Activated T-helper 1 cell treated with anti-CD3 and anti-CD28 coated beads, Interleukin-2, amount 50 U/mL, for 16 hours (primary cell): ENCODE measurements around the gene TIMM17A.

Experiments
- DNase-seq, 2 donors: peaks; one replicate each; pipeline ENCODE4 v3.0.0-alpha.2; 2020; ENCODE audit warnings: low read depth in 1 of 2, low spot score in 1 of 2

Gene TIMM17A

GRCh38 chr1:201955009-201955728 lies at the start of gene TIMM17A:
TSS of gene TIMM17A (plus strand) at chr1:201955503. CDS start at chr1:201955527, 24 bp downstream.
- DNase-seq, result peak; percentile 83 to 85

DNA sequence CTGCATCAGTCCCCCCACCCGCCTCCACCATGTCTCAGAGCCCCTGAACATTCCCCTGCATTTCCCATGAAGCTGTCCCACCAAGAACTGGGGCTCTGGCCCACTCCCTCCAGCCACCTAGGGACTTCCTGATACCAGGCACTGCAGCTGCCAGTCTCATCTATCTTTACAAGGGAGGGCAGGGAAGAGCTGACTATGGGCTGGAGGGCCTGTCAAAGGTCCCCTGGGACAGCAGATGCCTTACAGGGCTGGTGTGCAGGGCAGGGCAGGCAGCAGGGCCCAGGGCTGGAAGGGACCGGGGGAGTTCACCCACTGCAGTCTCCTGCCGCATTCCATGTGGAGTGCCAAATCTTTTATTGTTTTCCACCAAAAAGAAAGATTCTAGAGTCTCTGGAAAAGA lies 49.0 kb upstream of the TIMM17A start:
- DNase-seq, result no peak

- no peak for DNase-seq
These were observed 47.7 kb upstream of the TIMM17A start for GRCh38 chr1:201907621-201908020.

DNA sequence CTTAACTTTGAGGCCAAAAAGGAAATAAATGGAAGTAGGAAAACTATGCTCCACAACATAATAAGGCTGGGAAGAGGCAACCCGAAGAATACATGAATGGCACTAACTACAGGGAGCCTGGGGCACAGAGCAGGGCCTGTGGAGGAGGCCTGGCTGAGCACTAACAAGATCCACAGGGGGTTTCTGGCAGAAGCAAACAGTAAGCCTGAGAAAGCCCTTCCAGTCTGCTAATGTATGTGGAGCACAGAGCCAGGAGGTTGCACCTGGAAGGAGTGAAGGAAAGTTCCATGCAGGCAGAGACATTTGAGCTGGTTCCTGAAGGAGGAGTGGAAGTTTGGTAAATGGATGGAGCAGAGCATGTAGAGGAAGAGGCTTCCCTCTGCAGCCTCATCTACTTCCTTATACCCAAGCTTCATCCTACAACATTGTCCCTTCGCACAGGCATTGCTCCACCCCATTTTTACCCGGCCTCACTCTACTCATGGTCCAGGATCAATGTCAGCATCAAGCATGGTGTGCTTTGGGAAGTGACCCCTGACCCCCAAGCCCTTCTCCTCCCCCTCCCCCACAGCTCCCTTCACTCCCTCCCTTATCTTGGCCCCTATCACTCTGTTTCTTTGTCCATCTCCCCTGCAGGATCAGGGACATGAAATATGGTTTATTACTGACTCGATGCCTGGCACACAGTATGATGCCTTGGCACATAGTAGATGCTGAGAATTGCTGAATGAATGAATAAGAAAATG lies 43.3 kb upstream of the TIMM17A start:
- DNase-seq, result no peak

DNA sequence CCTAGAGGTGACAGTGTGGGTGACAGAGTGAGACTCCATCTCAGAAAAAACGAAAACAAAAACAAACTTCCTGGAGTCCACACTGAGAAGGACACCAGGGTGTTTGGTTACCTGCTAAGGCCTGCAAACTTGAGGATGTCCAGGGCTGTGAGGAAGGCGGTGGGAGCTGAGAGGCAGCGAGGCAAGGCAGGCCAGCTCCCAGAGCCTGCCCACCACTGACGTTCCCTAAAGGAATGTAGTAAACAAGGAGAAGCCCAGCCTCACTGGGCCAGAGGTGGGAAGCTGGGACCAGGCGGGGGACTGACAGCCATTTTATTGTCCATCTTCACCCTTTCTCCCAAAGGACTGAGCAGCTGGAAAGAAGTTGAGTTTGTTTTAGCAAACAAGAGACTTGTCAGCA lies 42.5 kb upstream of the TIMM17A start:
- DNase-seq, result no peak

GRCh38 chr1:201914456-201915235 lies 40.7 kb upstream of the TIMM17A start:
- DNase-seq, result no peak

DNA sequence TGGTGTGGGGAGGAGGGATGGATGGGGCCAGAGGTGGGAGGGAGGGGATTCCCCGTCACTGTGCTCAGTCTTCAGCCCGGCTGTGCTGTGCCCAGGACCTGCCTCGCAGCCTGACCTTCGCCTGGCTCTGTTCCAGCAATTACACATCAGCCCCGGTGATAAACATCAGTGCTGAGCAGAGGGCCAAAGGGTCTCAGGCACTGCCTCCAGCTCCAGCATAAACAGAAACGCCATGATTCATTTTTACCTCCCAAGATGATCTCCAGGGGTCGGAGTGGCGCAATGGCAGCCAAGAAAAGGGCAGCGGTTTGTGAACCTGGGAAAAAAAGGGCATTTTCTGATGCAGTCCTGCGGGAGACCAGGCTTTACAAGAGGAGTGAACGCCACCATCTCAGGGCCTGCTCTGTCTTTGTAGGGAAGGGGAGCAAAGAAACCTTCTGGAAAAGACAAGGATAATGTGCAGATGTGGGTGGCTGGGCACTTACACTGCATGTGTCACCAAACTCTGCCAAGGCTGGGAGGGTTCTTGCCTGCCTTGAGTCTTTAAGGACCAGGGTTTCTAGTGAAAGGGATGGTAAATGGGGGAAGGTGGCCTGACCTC lies 38.6 kb upstream of the TIMM17A start:
- no peak for DNase-seq

- no peak for DNase-seq
These were observed 37.8 kb upstream of the TIMM17A start for GRCh38 chr1:201917362-201918033.

GRCh38 chr1:201918343-201918742 lies 37.0 kb upstream of the TIMM17A start:
- no peak for DNase-seq

- no peak for DNase-seq
These were observed 33.2 kb upstream of the TIMM17A start for GRCh38 chr1:201921952-201922558.

GRCh38 chr1:201925301-201925567 lies 30.1 kb upstream of the TIMM17A start:
- DNase-seq, result no peak

- no peak for DNase-seq
These were observed 29.2 kb upstream of the TIMM17A start for GRCh38 chr1:201925981-201926645.

- no peak for DNase-seq
These were observed 27.0 kb upstream of the TIMM17A start for GRCh38 chr1:201928266-201928665.

GRCh38 chr1:201930137-201930536 lies 25.2 kb upstream of the TIMM17A start:
- DNase-seq, result no peak

DNA sequence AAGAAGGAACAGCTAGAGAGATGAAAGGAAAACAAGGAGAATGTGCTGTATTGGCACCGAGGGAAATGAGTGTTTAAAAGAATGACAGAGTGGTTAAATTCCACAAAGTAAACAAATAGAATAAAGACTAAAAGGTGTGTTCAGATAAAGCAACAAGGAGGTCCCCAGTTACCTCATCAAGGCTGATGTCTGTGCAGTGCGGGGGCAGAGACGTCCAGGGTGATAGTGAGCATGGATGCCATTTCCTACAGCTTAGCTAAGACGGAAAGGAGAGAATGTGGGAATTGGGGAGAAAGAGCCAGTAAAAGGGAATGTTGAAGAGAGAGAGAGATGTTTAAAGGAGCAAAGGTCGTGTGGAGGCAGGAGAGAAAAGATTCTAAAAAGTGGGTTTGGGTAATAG lies 24.5 kb upstream of the TIMM17A start:
- no peak for DNase-seq

DNA sequence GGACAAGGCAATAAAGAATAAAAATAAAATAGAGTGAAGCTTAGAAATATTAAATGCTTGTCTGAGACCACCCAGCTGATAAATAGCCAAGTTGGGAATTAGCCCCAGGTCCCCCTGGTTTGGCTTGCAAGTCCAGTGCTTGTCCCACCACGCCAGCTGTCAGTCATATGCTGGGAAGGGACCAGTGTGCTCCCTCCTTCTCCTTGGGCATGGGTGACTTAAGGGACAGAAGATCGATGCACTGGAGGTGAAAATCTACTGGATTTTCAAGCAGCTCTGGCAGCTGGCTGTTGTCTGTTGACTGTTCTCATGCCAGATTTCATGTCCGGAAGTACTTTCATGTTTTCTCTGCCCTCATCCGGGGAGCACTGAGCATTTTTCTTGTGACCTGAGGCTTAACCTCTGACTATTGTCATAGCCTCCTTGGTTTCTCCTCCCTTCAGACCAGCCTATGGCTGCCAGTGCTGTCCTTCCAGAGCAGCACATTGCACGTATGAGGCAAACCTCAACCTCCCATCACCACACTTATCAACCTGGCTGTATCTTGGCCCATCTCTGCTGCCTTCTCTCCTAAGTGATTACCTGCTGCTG lies 21.4 kb upstream of the TIMM17A start:
- no peak for DNase-seq

GRCh38 chr1:201937624-201938213 lies 17.6 kb upstream of the TIMM17A start:
- no peak for DNase-seq

DNA sequence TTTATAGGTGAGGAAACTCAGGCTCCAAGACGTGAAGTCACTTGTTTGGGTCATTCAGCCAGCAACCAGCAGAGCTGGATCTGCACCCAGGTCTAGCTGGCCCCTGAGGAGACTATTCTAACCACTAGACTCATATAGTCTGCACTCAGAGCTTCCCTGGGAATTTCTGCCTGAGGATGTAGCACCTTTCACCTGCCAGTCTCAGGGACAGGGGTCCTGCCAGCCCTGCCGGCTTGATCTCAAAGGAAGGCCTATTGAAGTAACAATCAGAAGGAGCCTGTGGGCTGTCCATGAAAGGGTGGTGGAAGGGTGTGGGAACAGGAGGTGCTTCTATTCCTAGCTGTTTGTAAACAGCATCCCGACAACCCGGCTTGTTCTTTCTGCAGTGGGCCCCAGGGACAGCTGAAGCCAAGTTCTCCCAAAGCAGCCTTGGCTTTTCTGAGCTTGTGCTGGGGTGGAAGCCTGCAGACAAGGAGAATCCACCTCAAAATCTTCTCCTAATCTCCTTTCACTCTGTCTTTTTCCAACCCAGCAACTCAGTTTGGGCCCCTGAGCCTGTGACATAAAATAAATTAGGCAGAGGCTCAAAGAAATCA lies 16.8 kb upstream of the TIMM17A start:
- no peak for DNase-seq

DNA sequence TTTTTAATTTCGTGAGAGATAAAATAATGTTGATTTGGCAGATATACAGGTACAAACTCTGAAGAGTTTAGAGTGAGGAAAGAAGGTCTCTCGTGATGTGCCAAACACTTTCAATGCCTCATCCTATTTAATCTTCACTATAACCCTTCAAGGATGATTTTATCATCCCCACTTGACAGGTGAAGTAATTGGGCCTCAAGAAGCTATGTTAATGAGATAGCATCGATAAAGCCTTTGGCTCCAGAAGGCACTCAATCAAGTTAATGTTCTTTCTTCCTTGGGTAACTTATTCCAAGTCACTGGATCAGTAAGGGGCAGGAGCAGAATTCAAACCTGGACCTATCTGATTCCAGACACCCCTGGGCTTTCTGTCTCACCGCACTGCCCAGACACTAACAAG lies 16.2 kb upstream of the TIMM17A start:
- no peak for DNase-seq
